ENCODE data around the gene GABBR2.

The GABBR2 gene

DNA sequence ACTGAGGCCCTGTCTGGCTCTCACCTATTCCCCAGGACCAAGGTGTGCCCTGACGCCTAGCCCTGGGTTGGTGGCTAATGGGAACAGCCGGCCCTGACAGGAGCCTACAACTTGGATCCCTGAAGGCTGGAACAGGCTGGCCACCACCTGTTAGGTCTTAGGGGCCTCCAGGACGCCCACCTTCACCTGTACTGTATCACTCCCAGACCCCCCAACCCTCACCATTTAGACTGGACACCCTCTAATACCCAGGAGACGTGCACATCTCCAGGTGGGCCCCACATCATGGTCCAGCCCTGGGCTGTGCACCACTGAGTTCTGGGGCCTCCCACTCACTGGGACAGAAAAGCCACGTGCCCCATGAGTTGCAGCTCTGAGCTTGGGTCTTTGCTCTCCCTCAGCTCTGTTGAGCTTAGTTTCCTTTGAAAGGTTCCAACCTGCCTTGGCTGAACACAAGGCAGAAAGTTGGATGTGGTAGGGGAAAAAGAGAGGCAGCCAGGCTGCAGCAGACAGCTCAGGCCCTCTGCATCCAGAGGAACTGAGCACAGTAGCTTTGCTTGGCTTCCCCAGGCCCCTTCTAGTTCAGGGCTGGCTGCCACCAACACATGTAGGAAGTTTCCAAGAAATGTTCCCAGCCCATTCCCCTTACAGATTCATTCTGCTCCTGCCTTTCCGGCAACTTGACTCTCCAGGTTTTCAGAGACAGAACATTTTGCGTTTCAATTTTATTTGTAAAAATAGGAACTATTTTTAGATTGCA, 336.5 kb downstream of the GABBR2 start:
- TF ChIP-seq GATA3 (IDR thresholded peaks at IDR 0.05; ENCODE audit: low read depth, low read length) (no peak), GATA2 (IDR thresholded peaks at IDR 0.05; ENCODE audit: low read depth, low read length) (no peak)

DNA sequence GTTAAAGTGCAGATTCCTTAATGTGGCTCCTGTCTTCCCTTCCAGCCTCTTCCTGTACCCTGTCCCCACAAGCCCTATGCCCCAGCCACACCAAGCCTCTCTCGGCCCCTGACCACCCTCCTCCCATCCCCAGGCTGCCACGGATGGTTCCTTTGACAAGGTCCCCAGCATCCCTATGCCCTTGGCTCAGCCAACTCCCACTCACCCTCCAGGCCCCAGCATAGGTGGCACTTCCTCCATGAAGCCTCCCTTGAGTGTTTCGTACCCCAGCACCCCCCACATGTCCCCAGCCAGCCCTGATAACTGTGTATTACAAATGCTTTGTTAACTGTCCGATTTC, 337.8 kb downstream of the GABBR2 start:
- no peak for TF ChIP-seq GATA2 (IDR thresholded peaks at IDR 0.05; ENCODE audit: low read depth, low read length)

DNA sequence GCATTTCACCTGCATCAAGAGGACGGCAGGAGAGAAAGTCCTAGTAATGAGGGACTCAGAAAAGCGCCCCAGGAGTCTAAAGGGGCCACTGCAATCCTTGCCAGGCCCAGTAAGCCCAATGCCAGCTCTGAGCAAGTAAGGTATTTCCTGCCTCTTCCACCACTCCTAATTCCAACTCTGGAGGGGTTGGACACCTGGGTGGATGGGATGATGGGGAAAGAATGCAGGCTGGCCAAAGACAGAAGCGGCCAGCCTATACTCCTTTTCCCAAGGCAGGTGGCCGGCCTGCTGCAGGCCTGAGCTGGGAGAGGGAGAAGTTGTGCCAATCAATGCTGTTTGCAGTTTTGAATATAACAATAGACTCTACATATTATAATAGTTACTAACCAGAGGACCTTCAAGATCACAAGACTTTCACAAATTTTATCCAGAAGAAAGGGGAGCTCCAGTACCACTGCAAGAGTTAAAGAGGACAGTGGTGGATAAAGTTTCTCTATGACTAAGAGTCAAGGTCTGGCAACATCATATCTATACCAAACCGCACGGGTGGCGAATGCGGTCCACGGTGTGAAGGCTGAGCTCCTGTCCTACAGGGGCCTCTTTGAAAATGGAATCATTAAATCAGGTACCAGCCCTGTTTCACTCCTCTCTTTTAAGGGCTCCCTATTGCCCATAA, 338.3 kb downstream of the GABBR2 start:
- TF ChIP-seq GATA3 (IDR thresholded peaks at IDR 0.05; ENCODE audit: low read depth, low read length), result no peak
- TF ChIP-seq GATA2 (IDR thresholded peaks at IDR 0.05; ENCODE audit: low read depth, low read length), result no peak

DNA sequence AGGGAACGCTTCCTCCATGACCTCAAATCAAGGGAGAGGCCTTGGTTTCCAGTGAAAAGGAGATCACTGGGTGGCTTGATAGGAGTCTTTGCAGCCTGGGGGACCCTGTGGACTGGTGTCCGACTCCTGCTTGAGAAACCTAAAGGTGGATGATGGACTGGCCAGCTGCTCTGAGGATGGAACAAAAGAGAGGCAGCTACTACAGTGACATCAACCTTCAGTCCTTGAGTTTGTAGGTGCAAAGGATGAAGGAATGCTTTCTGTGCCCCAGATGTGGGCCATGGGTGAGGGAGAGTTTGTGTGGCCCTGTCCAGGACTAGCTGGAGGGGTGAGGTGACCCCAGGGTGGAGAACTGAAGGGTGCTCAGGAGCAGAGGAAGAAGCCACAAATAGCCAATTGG, 338.8 kb downstream of the GABBR2 start:
- TF ChIP-seq GATA2 (IDR thresholded peaks at IDR 0.05; ENCODE audit: low read depth, low read length) (no peak), GATA3 (IDR thresholded peaks at IDR 0.05; ENCODE audit: low read depth, low read length) (no peak)

- no peak for TF ChIP-seq GATA3 (IDR thresholded peaks at IDR 0.05; ENCODE audit: low read depth, low read length)
- no peak for TF ChIP-seq GATA2 (IDR thresholded peaks at IDR 0.05; ENCODE audit: low read depth, low read length)
These were observed 339.3 kb downstream of the GABBR2 start for GRCh38 chr9:98369471-98369870.

- no peak for TF ChIP-seq GATA2 (IDR thresholded peaks at IDR 0.05; ENCODE audit: low read depth, low read length)
- no peak for TF ChIP-seq GATA3 (IDR thresholded peaks at IDR 0.05; ENCODE audit: low read depth, low read length)
These were observed 339.7 kb downstream of the GABBR2 start for GRCh38 chr9:98369066-98369425.

GRCh38 chr9:98368366-98369065, 340.2 kb downstream of the GABBR2 start:
- no peak for TF ChIP-seq GATA2 (IDR thresholded peaks at IDR 0.05; ENCODE audit: low read depth, low read length)
- no peak for TF ChIP-seq GATA3 (IDR thresholded peaks at IDR 0.05; ENCODE audit: low read depth, low read length)

- TF ChIP-seq GATA2 (IDR thresholded peaks at IDR 0.05; ENCODE audit: low read depth, low read length) (no peak), GATA3 (IDR thresholded peaks at IDR 0.05; ENCODE audit: low read depth, low read length) (no peak)
These were observed 340.8 kb downstream of the GABBR2 start for GRCh38 chr9:98367923-98368322.

- TF ChIP-seq GATA2 (IDR thresholded peaks at IDR 0.05; ENCODE audit: low read depth, low read length) (no peak), GATA3 (IDR thresholded peaks at IDR 0.05; ENCODE audit: low read depth, low read length) (no peak)
These were observed 341.3 kb downstream of the GABBR2 start for GRCh38 chr9:98367371-98367900.

DNA sequence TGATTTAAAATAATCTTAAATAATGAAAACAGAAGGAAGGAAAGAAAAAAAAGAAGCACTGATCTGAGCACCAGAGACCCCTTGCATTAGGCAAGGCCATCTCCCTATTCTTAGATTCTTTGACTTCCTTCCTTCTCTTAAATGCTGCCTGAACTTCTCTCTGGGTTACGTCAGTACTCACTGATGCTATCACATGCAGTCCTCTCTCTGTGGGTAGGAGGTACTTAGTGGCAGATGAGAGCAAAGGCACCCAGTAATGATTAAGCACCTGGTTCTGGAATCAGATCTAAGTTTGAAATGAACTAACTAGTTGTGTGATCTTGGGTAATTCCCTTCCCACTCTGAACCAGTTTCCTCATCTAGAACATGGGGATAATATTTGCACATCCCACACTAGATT, 343.0 kb downstream of the GABBR2 start:
- TF ChIP-seq GATA3 (IDR thresholded peaks at IDR 0.05; ENCODE audit: low read depth, low read length) (no peak), GATA2 (IDR thresholded peaks at IDR 0.05; ENCODE audit: low read depth, low read length) (no peak)

DNA sequence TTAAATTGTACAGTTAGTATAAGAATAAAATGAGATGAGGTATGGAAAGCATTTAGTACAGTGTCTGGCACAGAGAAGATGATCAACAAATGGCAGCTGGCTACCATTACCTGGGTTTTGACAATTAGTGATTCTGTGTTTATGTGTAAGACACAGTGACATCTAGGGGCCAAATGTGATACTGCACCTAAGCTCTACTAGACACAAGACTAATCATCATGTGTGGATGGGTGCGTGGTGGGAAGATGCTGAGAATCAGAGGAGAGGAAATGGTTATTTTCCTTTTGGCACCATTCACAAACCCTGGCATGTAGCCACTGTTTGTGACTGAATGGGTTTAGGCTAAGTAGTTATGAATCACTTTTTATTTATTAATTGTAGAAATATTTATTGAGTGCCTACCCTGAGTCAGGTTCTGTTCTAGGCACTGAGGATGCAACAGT, 343.5 kb downstream of the GABBR2 start:
- TF ChIP-seq GATA2 (IDR thresholded peaks at IDR 0.05; ENCODE audit: low read depth, low read length) (no peak), GATA3 (IDR thresholded peaks at IDR 0.05; ENCODE audit: low read depth, low read length) (no peak)

DNA sequence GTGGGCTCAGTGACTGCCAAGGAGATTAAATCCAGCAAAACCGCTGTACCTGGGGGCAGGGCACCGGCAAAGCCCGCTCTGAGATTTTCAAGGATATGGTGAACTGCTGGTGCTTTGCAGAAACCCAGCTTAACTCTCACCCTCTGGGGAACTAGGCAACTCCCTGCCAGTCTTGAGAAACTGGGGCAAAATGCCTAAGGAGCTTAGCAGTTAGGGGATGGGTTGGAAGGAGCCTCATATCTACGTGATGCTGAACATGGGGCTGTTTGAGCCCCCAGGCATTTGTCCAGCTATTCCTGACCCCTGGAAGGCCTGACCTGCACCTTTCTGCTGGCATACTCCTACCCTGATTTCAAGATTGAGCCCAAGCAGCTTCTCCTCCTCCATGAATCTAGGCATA, 344.6 kb downstream of the GABBR2 start:
- no peak for TF ChIP-seq GATA2 (IDR thresholded peaks at IDR 0.05; ENCODE audit: low read depth, low read length)
- TF ChIP-seq GATA3 (IDR thresholded peaks at IDR 0.05; ENCODE audit: low read depth, low read length), result no peak

- TF ChIP-seq GATA3 (IDR thresholded peaks at IDR 0.05; ENCODE audit: low read depth, low read length) (no peak), GATA2 (IDR thresholded peaks at IDR 0.05; ENCODE audit: low read depth, low read length) (no peak)
These were observed 345.1 kb downstream of the GABBR2 start for GRCh38 chr9:98363644-98364043.

DNA sequence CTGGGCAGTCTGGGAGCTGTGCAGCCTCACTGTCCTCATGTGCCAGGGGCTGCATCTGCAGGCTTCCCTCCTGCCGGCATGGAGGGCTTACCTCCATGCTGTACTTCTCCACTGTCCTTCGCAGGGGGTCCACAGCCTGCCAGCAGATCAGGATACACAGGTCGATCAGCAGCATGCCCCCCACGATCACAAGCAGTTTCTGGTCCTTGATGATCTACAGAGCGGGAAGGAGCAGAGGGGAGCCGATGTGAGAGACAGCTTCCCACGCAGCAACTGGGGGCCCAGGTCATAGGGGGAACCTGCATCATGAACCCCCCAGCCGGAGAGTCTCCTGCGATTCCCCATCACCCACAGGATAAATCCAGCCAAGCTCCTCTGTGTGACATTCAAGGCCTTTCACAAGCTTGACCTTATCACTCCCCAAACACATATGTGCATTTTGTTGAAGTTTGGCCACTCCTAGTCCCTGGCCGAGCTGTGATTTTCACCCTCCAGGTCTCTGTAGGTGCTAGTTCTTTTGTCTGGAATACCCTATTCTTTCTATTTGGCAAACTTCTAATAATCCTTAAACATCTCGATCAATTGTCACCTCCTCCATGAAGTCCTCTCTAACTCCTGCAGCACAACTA, 346.0 kb downstream of the GABBR2 start:
- no peak for TF ChIP-seq GATA3 (IDR thresholded peaks at IDR 0.05; ENCODE audit: low read depth, low read length)
- no peak for TF ChIP-seq GATA2 (IDR thresholded peaks at IDR 0.05; ENCODE audit: low read depth, low read length)
